ENCODE measurements around the gene ATP1A4.

ATP1A4 gene

DNA sequence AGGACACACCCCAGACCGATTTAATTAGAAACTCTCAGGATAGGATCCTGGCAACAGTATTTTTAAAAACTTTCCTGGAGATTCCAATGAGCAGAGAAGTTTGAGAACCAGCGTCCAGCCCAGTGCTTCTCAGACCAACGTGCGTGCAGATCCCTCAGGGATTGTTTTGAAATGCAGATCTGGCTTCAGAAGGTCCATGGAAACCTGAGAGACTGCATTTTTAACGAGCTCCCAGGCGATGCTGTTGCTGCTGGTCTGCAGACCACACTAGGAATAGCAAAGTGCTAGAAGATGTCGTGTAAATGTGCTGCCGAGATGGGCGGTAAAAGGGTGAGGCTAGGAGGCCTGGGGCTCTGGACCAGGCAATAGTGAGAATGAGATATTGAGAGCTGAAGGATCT, 20.6 kb downstream of the ATP1A4 start:
- H3K4me3 ChIP-seq (ENCODE audit: low read depth, low read length) = no peak overlapping the region
- ChIA-PET CTCF (interaction anchor here (0.7 to 5.8 kb wide), 5 partner anchors 10 to 87 kb away, joined by 3 to 47 read pairs (median 5); partner anchors contain the start of gene CASQ1), POLR2A (no interaction called here)
- no peak for TF ChIP-seq CTCF (IDR thresholded peaks at IDR 0.05; ENCODE audit: insufficient read depth, low read length, missing control alignments)
- no peak for DNase-seq (ENCODE audit: low read depth, low spot score)

DNA sequence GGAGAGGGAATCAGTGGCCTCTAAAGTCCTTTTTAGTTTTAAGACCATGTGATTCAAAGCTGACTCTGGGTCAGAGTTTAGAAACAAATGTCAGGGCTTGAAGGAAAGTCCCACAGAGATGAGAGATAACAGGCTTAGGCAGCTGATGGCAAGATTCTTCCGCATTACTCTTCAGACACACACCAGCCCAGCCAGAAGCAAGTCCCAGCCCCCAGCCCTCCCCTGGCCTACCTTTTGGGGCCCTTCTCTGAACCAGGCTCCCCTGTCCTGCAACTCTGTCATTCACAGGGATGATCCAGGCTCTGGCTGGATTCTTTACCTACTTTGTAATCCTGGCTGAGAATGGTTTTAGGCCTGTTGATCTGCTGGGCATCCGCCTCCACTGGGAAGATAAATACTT, 25.8 kb downstream of the ATP1A4 start:
- ChIA-PET POLR2A (no interaction called here), CTCF (interaction anchor here (1.3 kb wide), 1 partner anchor 16 kb away, joined by 3 read pairs; no protein-coding TSS in a partner anchor)
- no peak for DNase-seq (ENCODE audit: low read depth, low spot score)
- H3K4me3 ChIP-seq (ENCODE audit: low read depth, low read length) = no peak overlapping the region
- no peak for TF ChIP-seq CTCF (IDR thresholded peaks at IDR 0.05; ENCODE audit: insufficient read depth, low read length, missing control alignments)

DNA sequence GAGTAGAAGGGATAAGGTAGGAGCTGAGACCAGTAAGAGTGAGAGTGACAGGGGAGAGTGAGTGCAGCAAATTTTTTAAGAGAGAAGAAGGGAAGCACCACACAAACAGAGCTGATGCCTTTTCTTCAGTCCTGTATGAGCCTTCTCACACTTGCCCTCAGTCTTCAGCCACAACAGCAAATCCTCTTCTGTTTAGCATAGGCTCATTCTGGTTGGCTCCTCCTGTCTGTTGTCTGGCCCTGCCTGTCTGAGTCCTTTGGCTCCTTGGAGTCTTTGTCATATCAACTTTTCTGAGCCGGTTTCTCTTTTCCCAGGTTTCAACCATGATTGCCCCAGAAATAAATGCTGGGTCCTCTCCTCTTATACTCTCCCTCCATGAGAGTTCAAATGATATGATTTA, 26.3 kb downstream of the ATP1A4 start:
- DNase-seq (ENCODE audit: low read depth, low spot score) = no peak
- ChIA-PET CTCF (interaction anchor here (1.3 kb wide), 1 partner anchor 15 kb away, joined by 3 read pairs; no protein-coding TSS in a partner anchor), POLR2A (no interaction called here)
- H3K4me3 ChIP-seq (ENCODE audit: low read depth, low read length) = no peak overlapping the region
- no peak for TF ChIP-seq CTCF (IDR thresholded peaks at IDR 0.05; ENCODE audit: insufficient read depth, low read length, missing control alignments)

DNA sequence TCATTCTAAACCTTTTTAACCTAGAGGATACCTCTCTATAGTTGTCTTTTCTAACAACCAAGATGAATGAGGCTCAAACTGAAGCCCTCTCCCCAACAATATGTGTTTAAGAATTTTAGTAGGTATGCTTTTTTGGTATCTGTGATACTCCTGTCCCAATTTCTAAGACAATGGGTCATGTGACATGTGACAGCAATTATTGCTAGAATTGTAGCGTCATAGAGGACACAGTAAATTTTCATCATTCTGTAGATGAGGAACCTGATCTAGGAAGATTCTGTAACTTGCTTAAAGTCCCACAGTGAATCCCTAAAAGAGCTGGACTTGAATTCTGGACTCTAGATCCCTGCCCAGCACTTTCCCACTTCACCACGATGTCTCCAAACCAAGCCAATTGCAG, 27.3 kb downstream of the ATP1A4 start:
- DNase-seq (ENCODE audit: low read depth, low spot score) = no peak
- TF ChIP-seq CTCF (IDR thresholded peaks at IDR 0.05; ENCODE audit: insufficient read depth, low read length, missing control alignments) = no peak
- CTCF ChIA-PET = interaction anchor here (1.3 to 6.2 kb wide), 2 partner anchors 11 to 13 kb away, joined by 5 to 49 read pairs; no protein-coding TSS in a partner anchor
- H3K4me3 ChIP-seq (ENCODE audit: low read depth, low read length) = no peak overlapping the region
- POLR2A ChIA-PET = no interaction called here

GRCh38 chr1:160179336-160179735, 27.9 kb downstream of the ATP1A4 start:
- no peak for TF ChIP-seq CTCF (IDR thresholded peaks at IDR 0.05; ENCODE audit: insufficient read depth, low read length, missing control alignments)
- CTCF ChIA-PET = interaction anchor here (1.3 to 6.2 kb wide), 2 partner anchors 10 to 13 kb away, joined by 5 to 49 read pairs; no protein-coding TSS in a partner anchor
- H3K4me3 ChIP-seq (ENCODE audit: low read depth, low read length) = no peak overlapping the region
- DNase-seq (ENCODE audit: low read depth, low spot score) = no peak
- POLR2A ChIA-PET = no interaction called here

DNA sequence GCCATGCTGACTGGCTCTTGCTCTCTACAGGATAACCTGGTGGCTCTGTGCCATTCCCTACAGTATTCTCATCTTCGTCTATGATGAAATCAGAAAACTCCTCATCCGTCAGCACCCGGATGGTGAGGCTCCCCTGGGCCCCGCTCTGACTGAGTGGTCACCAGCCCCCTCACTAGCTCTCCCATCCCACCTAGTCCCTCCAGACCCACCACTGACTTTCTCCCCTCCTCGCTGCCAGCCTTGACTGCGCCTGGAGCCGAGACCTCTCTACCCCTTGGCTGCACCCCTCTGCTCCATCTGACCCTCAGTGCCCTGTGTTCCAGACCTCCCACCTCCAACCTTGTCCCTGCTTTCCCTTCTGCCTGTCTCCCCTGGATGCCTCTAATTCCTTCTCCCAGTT, 34.8 kb downstream of the ATP1A4 start:
- no peak overlapping the region for H3K4me3 ChIP-seq (ENCODE audit: low read depth, low read length)
- POLR2A ChIA-PET = no interaction called here
- TF ChIP-seq CTCF (IDR thresholded peaks at IDR 0.05; ENCODE audit: insufficient read depth, low read length, missing control alignments) = no peak
- DNase-seq (ENCODE audit: low read depth, low spot score) = no peak
- CTCF ChIA-PET = interaction anchor here (1.0 to 8.5 kb wide), 5 partner anchors 9 to 83 kb away, joined by 3 to 214 read pairs (median 5); partner anchors contain the start of gene PEA15

Data from AG04449 (cell line).